GM21619 (cell line): ENCODE data around the gene HOXB8.

Experiments
- ATAC-seq: cut with Tn5 transposase; IDR thresholded peaks from one replicate; pipeline ENCODE4 v1.9.1; 2021; ENCODE audit not compliant: unreplicated experiment

The HOXB8 gene

DNA sequence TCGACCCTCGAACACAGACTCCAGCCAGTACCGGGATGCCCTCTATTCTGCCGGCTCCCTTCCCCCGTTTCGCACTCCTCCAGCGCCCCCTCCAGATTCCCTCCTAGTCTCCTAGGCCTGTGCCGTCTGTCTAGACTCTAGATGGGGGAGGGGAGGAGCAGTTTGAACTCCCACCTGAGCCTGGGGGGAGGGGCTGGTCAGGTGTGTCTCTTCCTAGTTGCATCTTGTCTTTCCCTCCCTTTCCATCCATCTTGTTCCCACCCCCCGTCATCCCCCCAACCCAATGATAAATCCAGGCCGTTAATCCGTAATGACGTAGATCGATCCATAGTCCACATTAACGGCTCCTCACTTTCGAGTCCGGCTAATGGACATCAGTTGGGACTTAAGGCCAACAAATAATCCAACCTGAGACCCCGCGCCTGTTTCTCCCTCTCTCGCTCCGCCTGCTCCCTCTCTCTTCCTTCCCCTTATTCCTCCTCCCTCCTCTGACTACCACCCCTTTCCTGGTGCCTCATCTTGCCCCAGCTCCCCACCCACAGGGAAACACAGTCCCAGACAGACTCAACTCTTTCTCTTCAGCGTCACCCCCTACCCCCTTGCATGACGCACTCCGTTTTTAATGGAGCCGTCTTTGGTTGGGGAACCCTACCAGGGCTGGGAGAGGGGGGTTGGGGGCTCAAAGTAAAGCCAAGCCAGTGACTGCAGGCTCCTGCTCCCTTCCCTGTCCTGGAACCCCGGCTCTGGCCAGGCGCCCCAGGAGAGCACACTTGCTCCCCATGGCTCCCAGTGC is 18.2 kb downstream of the HOXB8 start:
- no peak for ATAC-seq

GRCh38 chr17:48596000-48596734 is 18.9 kb downstream of the HOXB8 start:
- ATAC-seq: no peak

- no peak for ATAC-seq
Observed at GRCh38 chr17:48595278-48595999, 19.7 kb downstream of the HOXB8 start.

GRCh38 chr17:48594538-48595277 is 20.4 kb downstream of the HOXB8 start:
- ATAC-seq: no peak

DNA sequence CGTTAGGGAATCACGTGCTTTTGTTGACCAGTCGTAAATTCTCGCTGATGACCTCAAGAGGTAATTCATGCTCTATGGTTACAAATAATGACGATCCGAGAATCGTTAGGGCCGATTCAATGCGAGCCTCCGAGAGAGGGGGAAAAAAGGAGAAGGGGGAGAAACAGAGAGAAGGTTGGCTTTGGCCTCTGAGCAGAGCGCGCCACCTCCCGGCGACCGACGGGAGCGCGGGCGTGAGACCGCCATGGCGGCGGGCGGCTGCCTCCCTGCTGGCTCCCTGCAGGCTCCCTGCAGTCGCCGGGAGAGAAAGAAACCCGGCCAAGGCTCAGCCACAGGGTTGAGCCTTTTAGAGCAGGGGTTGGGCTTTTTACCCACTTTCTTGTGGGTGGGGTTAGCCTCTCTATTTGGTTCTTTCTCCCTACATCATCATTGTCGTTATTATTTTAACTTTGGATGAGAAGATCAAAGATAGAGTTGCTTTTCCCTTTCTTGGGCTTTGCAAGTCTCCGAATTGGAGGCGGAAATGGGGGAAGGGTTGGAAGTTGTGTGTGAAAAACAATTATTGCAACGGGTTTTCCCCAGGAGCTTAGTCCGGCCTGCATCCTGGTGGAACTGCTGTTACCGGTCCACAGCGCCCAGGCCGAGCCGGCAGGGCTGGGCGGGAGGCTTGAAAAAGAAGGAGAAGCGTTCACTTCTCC is 21.1 kb downstream of the HOXB8 start:
- ATAC-seq: no peak

DNA sequence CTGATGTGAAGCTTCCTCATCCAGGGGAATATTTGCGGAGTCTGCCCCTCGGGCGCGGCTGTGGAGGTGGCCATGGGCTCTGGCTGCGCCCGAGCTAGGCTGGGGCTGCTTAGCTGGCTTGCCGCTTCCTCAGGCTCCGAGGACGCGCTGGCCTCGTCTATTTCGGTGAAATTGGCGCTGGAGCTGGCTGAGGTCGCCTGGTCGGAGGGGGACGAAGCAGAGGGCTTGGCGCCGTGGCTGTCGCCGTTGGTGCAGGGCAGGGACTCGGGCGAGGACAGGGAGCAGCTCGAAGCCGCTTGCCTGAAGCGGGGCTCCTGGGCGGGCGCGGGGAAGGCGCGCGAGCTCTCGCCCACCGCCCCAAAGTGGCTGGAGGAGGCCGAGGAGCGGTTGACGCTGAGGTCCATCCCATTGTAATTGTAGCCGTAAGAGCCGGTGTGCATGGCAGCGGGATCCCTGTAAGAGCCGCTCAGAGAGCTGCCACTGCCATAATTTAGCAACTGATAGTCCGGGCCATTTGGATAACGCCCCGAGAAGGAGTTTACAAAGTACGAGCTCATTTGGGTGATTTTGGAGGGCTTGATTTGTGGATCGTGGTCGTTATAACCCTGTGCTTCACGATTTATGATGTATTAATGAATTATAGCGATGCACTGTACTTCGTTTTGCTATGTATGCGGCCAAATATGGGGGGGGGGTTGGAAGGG is 21.8 kb downstream of the HOXB8 start, which contains the start of gene HOXB5:
Gene HOXB5, minus strand, starts transcription at position 654 of the 704 bp plus-strand sequence. Its CDS starts 97 bp downstream, at position 557.
- no peak for ATAC-seq

- ATAC-seq: no peak
Observed at GRCh38 chr17:48592577-48592976, 22.5 kb downstream of the HOXB8 start.

DNA sequence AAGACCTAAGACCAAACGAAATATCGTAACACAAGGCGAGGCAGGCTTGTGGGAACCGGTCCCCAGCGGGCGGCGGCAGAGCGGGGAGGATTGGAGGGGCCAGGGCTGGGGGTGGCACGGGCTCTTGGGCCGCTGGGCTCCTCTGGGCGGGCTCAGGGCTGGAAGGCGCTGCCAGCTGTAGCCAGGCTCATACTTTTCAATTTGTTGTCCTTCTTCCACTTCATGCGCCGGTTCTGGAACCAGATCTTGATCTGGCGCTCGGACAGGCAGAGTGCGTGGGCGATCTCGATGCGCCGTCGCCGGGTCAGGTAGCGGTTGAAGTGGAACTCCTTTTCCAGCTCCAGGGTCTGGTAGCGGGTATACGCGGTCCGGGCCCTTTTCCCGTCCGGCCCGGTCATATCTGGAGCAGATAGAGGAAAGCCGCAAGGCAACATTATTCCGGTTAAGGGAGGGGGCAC is 23.0 kb downstream of the HOXB8 start:
- no peak for ATAC-seq

GRCh38 chr17:48591255-48592056 is 23.6 kb downstream of the HOXB8 start:
- no peak for ATAC-seq

- ATAC-seq: no peak
Observed at GRCh38 chr17:48590607-48591161, 24.4 kb downstream of the HOXB8 start.

- no peak for ATAC-seq
Observed at GRCh38 chr17:48589831-48590606, 25.1 kb downstream of the HOXB8 start, which contains the start of gene HOXB3. Gene HOXB3 (minus strand): TSS chr17:48590241. CDS start chr17:48552474, 37,767 bp downstream.

GRCh38 chr17:48589060-48589830 is 25.8 kb downstream of the HOXB8 start:
- no peak for ATAC-seq

GRCh38 chr17:48588528-48588927 is 26.6 kb downstream of the HOXB8 start:
- ATAC-seq: no peak

DNA sequence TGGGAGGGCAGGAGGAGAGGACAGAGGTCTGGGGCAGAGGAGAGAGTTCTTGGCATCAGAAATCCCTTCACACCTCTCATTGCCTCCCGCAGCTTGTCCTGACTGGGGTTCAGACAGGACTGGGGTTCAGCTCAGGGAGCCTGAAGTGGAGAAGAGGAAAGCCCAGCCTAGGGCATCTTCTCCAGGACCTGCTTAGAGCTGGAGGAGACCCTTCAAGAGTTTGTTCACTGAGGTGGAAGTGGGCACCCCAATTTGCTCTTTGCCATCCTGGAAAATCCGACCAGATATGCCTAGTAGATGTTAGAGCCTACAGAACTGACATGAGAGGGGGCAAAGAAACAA is 27.0 kb downstream of the HOXB8 start:
- ATAC-seq: no peak

DNA sequence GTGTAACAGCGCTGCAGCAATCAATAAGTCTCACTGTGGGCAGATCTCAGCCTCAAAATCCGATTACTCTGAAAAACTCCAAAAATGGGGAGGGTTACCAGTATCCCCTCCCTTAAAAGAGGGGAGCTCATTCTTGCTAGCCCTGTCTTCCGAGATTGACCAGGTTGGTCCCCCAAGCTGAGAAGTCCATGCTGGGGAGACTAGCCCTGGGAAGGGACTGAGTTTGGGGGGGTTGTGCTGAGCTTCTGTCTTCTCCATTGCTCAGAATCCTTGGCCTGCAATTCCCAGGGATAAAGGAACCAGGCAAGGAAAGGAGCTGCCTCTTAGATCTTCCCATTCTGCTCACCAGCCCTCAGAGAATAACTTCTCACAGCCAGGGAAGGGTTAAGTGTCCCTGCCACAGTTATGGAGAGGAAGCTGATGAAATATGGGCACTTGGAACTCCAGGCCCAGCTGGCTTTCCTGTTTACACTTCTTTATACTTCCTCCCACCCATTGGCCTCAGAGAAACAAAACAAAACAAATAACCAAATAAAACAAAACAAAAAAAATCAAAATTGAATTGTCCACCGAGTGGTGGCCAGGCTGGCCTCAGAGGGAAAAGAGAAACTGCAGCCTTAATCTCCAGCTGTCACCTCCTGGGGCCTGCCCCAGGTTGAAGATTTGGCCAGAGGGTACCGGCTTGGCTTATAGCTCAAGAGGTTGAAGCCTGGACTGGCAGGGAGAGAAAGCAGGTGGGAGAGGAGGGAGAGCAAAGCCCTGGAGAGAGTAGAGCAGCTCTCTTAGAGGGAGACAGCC is 27.6 kb downstream of the HOXB8 start:
- no peak for ATAC-seq
